Measurements from ENCODE around the gene LNX2. TPM values are rescaled to one million over a fixed set of nuclear protein-coding genes. Genes with fewer than 3 reads are reported as not detected.

The LNX2 gene
- total RNA-seq, 2 donors from 2014 or later = 13.9 to 15.6 TPM

DNA sequence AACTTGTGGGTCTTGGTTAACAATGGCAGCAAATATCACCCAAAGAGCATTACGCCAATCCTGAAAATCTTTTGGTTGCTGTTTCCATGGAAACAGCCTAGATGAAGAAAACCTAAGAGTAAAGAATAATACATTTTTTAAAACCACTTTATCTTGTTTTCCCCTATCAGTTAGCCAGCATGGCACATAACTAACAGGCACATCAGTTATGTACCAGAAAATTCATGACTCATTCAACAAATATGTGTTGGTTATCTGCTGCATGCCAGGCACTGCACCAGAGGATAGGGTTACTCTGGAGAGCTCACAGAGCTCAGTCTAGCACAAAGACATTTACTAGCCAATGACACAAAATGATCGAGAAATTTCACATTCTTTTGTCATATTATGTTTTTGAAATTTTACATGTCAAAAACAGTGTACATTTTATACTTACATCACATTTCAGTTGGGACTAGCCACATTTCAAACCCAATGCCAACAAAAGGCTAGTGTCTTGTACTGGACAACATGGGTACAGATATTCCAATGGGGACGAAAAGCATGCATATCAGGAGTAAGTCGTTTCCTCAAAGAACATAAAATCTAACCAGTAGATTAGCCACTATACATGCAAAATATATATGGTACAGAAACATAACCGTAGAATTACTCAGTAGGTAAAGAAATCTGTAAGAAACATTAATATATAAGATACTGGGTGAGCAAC, 20.3 kb downstream of the LNX2 start:
- peaks cover 2% of the 10 kb centered on the region for H3K36me3 Mint-ChIP-seq (ENCODE audit: low read depth)
- no peaks in the 10 kb centered on the region for H3K9me3 Mint-ChIP-seq
- H3K27me3 Mint-ChIP-seq (ENCODE audit: insufficient read depth) = no peaks in the 10 kb centered on the region
- H3K4me3 ChIP-seq (ENCODE audit: low read length) = no peak overlapping the region
- H3K9ac ChIP-seq (ENCODE audit: extremely low read depth, low read length, poor library complexity, severe bottlenecking) = no peak overlapping the region
- H3K27me3 ChIP-seq (ENCODE audit: control insufficient read depth, insufficient read depth, low read length, poor library complexity, severe bottlenecking) = no peaks in the 10 kb centered on the region
- H3K4me1 Mint-ChIP-seq = peaks cover 21% of the 10 kb centered on the region
- H3K27ac Mint-ChIP-seq = no peak overlapping the region
- TF ChIP-seq, protein P1, sequence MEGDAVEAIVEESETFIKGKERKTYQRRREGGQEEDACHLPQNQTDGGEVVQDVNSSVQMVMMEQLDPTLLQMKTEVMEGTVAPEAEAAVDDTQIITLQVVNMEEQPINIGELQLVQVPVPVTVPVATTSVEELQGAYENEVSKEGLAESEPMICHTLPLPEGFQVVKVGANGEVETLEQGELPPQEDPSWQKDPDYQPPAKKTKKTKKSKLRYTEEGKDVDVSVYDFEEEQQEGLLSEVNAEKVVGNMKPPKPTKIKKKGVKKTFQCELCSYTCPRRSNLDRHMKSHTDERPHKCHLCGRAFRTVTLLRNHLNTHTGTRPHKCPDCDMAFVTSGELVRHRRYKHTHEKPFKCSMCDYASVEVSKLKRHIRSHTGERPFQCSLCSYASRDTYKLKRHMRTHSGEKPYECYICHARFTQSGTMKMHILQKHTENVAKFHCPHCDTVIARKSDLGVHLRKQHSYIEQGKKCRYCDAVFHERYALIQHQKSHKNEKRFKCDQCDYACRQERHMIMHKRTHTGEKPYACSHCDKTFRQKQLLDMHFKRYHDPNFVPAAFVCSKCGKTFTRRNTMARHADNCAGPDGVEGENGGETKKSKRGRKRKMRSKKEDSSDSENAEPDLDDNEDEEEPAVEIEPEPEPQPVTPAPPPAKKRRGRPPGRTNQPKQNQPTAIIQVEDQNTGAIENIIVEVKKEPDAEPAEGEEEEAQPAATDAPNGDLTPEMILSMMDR (conservative IDR thresholded peaks at IDR 0.05) = no peak
- peaks cover 9% of the 10 kb centered on the region for H3K4me1 ChIP-seq (ENCODE audit: control insufficient read depth, insufficient read depth, low read length)
- no peak for DNase-seq
- no peak overlapping the region for H3K4me3 Mint-ChIP-seq
- no peaks in the 10 kb centered on the region for H3K9me3 ChIP-seq (ENCODE audit: control insufficient read depth, low read length)
- 83 to 92% methylated on average over 2 to 5 of the region's 5 CpGs for WGBS, 2 experiments (ENCODE audit: insufficient coverage in 1 of 2, insufficient read length in 1 of 2)
- no peak overlapping the region for H3K27ac ChIP-seq (ENCODE audit: low read depth, low read length)
- no peaks in the 10 kb centered on the region for H3K36me3 ChIP-seq (ENCODE audit: control insufficient read depth, insufficient read depth, low read length)

DNA sequence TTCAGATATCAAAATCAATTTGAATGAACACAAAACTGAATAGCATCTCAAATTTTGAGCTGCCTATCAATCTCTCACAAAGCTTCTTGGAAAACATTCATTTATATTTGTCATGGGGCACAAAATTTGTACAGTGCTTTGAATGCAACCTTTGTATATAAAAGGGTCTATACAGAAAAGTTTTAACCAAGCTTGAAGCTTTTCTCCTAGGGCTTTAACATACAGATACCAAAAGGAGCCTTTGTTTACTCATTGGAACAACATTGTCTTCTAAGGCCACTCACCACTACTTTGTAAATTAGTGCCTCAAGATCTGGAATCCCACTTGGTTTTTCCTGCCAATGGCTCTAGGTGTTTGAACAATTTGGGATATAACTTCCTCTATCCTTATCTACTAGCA, 21.2 kb downstream of the LNX2 start:
- TF ChIP-seq, protein P1 (conservative IDR thresholded peaks at IDR 0.05) = no peak
- peaks cover 9% of the 10 kb centered on the region for H3K4me1 ChIP-seq (ENCODE audit: control insufficient read depth, insufficient read depth, low read length)
- no peaks in the 10 kb centered on the region for H3K27me3 Mint-ChIP-seq (ENCODE audit: insufficient read depth)
- no peaks in the 10 kb centered on the region for H3K9me3 Mint-ChIP-seq
- peaks cover 21% of the 10 kb centered on the region for H3K4me1 Mint-ChIP-seq
- no peak overlapping the region for H3K27ac ChIP-seq (ENCODE audit: low read depth, low read length)
- no peak overlapping the region for H3K4me3 ChIP-seq (ENCODE audit: low read length)
- H3K9me3 ChIP-seq (ENCODE audit: control insufficient read depth, low read length) = no peaks in the 10 kb centered on the region
- H3K27me3 ChIP-seq (ENCODE audit: control insufficient read depth, insufficient read depth, low read length, poor library complexity, severe bottlenecking) = no peaks in the 10 kb centered on the region
- no peak overlapping the region for H3K27ac Mint-ChIP-seq
- H3K36me3 Mint-ChIP-seq (ENCODE audit: low read depth) = peaks cover under 1% of the 10 kb centered on the region
- H3K9ac ChIP-seq (ENCODE audit: extremely low read depth, low read length, poor library complexity, severe bottlenecking) = no peak overlapping the region
- DNase-seq = no peak
- H3K36me3 ChIP-seq (ENCODE audit: control insufficient read depth, insufficient read depth, low read length) = no peaks in the 10 kb centered on the region
- no peak overlapping the region for H3K4me3 Mint-ChIP-seq

DNA sequence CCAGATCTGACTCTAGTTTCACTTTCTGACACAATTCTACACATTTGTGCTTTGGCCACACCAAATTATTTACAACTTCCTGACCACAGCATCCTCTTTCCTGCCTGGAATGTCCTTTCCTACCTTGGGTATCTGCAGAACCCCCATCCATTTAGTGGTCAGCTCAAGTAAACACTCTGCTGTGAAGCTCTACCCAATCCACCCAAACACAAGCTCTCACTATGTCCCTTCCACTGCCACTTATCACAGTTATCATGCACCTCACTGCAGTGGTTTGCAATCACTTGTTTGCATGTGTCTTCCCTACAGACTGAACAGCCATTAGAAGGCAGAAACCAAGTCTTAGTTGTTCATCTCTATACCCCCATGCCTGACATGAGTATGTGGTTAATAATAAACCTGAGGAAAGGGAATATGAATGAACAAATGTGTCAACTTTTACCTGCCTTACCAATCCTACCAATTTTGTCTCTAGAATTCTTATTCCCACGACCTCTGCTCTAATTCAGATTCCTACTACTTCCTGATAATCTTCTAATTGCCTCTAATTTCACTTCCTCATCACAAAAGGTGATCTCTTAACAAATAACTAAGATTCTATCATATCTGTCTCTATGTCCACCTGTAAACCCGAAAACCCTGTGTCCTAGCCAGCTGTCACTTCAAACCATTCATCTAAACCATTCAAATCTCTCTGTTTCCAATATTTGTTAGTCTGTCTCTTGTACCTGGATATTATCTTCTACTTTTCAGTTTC, 25.1 kb downstream of the LNX2 start:
- H3K4me1 Mint-ChIP-seq = peaks cover 11% of the 10 kb centered on the region

More for the DNA sequence above, 25.1 kb downstream of the LNX2 start:
- WGBS, 2 experiments (ENCODE audit: insufficient coverage in 1 of 2, insufficient read length in 1 of 2) = 83 to 89% methylated on average over 2 of the region's 2 CpGs
- no peaks in the 10 kb centered on the region for H3K36me3 ChIP-seq (ENCODE audit: control insufficient read depth, insufficient read depth, low read length)
- no peak overlapping the region for H3K27ac Mint-ChIP-seq
- H3K27me3 Mint-ChIP-seq (ENCODE audit: insufficient read depth) = no peaks in the 10 kb centered on the region
- no peak overlapping the region for H3K4me3 ChIP-seq (ENCODE audit: low read length)
- DNase-seq = no peak
- no peaks in the 10 kb centered on the region for H3K27me3 ChIP-seq (ENCODE audit: control insufficient read depth, insufficient read depth, low read length, poor library complexity, severe bottlenecking)
- peaks cover 9% of the 10 kb centered on the region for H3K4me1 ChIP-seq (ENCODE audit: control insufficient read depth, insufficient read depth, low read length)
- no peak overlapping the region for H3K27ac ChIP-seq (ENCODE audit: low read depth, low read length)
- TF ChIP-seq, protein P1 (conservative IDR thresholded peaks at IDR 0.05) = no peak
- H3K9me3 ChIP-seq (ENCODE audit: control insufficient read depth, low read length) = no peaks in the 10 kb centered on the region
- no peaks in the 10 kb centered on the region for H3K9me3 Mint-ChIP-seq
- no peak overlapping the region for H3K9ac ChIP-seq (ENCODE audit: extremely low read depth, low read length, poor library complexity, severe bottlenecking)
- no peaks in the 10 kb centered on the region for H3K36me3 Mint-ChIP-seq (ENCODE audit: low read depth)
- H3K4me3 Mint-ChIP-seq = no peak overlapping the region

Measured in endodermal cell (in vitro differentiated cells).